Measurements from ENCODE around the gene AMTN.
"Not testable (repeated sequence)": the region's sequence is repeated elsewhere in the genome, so short reads cannot be mapped to it uniquely, and the experiment has no call there.

Gene AMTN

DNA sequence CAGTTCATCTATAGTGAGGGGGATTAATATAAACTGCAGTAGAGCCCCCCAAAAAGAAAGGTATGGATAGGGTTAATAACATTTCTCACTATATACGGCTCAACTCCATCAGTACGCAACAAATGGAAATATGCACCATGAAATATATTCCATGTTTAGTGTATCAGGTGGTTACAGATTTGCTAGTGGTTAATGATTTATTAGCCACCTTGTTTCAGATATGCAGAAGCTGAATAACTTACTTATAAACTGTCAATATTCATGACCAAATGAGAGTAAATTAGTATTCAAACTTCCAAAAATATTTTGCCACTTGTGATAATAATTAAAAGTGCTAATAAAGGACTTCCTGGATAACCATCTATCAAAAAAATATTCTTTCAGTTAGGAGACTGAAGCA is 14.8 kb downstream of the AMTN start:
- TF ChIP-seq ZFX (IDR thresholded peaks at IDR 0.05; ENCODE audit: borderline replicate concordance), result no peak
- TF ChIP-seq, protein P1, sequence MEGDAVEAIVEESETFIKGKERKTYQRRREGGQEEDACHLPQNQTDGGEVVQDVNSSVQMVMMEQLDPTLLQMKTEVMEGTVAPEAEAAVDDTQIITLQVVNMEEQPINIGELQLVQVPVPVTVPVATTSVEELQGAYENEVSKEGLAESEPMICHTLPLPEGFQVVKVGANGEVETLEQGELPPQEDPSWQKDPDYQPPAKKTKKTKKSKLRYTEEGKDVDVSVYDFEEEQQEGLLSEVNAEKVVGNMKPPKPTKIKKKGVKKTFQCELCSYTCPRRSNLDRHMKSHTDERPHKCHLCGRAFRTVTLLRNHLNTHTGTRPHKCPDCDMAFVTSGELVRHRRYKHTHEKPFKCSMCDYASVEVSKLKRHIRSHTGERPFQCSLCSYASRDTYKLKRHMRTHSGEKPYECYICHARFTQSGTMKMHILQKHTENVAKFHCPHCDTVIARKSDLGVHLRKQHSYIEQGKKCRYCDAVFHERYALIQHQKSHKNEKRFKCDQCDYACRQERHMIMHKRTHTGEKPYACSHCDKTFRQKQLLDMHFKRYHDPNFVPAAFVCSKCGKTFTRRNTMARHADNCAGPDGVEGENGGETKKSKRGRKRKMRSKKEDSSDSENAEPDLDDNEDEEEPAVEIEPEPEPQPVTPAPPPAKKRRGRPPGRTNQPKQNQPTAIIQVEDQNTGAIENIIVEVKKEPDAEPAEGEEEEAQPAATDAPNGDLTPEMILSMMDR (IDR thresholded peaks at IDR 0.05), result no peak
- H3K27ac ChIP-seq, result no peak overlapping the region

DNA sequence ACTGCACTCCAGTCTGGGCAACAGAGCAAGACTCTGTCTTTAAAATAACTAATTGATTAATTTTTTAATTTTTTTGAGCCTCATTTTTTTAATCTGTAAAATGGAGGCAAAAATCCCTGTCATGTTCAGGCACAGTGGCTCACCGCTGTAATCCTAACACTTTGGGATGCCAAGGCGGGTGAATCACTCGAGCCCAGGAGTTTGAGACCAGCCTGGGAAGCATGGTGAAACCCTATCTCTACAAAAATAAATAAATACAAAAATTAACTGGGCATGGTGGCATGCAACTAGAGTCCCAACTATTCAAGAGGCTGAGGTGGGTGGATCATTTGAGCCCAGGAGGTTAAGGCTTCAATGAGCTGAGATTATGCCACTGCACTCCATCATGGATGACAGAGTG is 15.4 kb downstream of the AMTN start:
- H3K27ac ChIP-seq, result no peak overlapping the region
- TF ChIP-seq, protein P1 (IDR thresholded peaks at IDR 0.05), result no peak
- no peak for TF ChIP-seq ZFX (IDR thresholded peaks at IDR 0.05; ENCODE audit: borderline replicate concordance)

DNA sequence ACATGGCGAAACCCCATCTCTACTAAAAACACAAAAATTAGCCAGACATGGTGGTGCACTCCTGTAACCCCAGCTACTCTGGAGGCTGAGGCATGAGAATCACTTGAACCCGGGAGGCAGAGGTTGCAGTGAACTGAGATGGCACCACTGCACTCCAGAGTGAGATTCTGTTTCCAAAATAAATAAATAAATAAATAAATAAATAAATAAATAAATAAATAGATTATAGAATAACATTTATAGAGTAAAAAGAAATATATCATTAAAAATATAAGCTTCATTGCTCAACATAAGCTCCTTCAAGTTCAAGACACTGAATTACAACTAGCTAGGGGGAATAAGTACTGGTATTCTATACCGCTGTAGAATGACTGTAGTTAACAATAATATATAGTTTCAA is 16.5 kb downstream of the AMTN start:
- not testable (repeated sequence) for H3K27ac ChIP-seq

DNA sequence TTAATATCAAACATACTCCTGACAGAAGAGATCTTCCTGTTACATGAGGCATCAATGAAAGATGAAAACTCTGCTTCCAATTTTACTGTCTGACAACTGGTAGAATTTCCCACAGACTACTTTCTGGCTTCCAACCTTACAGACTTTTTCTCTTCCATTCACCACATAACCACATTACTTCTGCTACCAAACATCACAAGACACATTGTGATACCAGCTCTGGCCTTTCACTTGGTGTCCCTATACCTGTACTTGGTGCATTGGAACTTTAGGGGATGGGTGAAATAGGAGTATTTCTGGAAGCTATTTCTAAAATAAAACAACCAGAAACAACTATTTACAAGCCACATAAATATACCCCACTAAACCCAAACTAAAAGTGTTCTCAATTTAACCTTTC is 20.5 kb downstream of the AMTN start:
- H3K27ac ChIP-seq, result no peak overlapping the region
- TF ChIP-seq, protein P1 (IDR thresholded peaks at IDR 0.05), result no peak
- TF ChIP-seq ZFX (IDR thresholded peaks at IDR 0.05; ENCODE audit: borderline replicate concordance), result no peak

DNA sequence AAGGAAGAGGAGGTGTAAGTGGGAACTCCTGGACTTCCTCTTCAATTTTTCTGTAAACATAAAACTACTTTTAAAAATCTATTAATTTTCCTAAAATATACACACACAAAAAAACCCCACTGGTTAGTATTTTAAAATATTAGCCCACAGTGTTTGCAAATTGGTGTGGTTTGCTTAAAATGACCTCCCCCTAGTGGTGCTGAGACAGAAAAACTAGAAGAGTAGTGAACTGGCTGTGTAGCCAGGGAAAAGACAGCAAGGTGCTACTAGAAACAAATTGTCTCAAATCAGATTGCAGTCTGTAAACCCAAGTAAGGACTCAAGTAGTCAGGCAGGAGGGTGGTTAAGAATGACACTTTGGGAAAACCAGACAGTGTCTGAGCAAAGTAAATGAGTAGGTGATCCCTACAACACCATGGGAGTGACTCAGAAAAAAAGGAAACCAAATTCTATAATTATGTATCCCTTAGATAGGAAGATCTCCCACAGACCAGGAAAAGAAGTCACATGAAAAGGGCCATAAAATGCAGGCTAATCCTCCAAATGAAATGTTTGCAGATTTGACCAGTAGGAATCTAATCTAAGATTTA is 26.0 kb downstream of the AMTN start:
- TF ChIP-seq ZFX (IDR thresholded peaks at IDR 0.05; ENCODE audit: borderline replicate concordance), result no peak
- TF ChIP-seq, protein P1 (IDR thresholded peaks at IDR 0.05), result peak; percentile 81
- no peak overlapping the region for H3K27ac ChIP-seq

DNA sequence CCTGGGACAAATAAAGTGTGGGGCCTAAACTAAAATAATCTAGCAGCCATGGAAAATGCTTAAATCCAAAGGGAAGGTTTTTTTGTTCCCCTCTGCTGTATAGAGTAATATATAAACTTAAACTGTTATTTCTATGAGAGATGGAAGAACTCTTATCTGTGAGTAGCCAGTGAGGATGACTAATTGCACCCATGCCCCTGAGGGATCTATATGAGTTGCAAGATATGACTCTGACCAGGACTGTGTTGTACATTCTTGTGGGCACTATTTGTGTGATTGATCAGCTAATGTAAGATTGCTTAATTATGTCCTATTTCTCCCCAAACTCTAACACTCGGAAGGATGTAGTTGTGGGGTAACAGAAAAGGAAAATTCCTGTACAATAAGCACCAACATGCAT is 38.5 kb downstream of the AMTN start:
- no peak overlapping the region for H3K27ac ChIP-seq
- TF ChIP-seq, protein P1 (IDR thresholded peaks at IDR 0.05), result no peak
- TF ChIP-seq ZFX (IDR thresholded peaks at IDR 0.05; ENCODE audit: borderline replicate concordance), result no peak

DNA sequence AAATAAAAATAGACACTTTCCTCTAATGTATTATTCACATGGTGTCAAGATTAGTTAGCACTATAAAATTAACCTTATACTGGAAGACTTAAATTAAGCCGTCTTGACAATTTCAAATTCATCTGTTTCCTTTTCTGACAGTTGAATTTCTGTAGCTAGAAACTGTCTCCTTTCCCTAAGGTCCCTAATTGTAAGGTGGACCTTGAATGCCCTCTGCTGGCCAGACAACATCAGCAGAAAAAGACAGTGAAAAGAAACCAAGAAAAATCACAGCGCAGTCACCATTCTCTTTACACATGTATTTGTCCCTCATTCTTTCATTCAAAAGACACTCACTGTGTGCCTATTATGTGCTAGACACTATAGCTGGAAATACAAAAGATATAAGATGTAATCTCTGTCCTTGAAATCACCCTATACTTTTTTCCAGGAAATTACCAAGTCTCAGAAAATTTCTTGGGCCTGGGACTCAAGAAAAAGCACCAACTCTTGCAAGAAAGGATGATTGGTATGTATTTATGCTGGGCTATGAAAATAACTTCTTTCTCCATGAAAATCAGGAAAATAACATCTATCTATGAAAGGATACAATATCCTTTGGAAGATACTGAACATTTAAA is 41.0 kb downstream of the AMTN start:
- TF ChIP-seq, protein P1 (IDR thresholded peaks at IDR 0.05), result peak; percentile 88
- TF ChIP-seq ZFX (IDR thresholded peaks at IDR 0.05; ENCODE audit: borderline replicate concordance), result no peak
- no peak overlapping the region for H3K27ac ChIP-seq

DNA sequence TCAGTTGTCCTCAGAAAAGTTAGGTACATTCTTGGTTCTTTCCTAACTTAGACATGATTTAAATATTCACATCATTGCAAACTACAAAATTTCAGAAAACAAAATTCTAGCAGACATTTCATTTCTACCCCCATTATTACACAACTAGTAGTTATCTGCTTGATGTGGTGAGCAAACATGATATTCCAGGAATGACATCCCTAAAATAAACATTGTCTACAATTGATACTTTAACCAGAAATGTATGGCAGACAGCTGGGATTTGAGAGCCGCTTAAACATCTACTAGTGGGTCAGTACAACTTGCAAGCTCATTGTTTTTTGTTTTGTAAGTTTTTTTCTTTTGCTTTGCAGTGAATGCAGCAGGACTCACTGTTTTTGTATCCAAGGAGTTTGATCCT is 41.6 kb downstream of the AMTN start:
- TF ChIP-seq ZFX (IDR thresholded peaks at IDR 0.05; ENCODE audit: borderline replicate concordance), result no peak
- TF ChIP-seq, protein P1 (IDR thresholded peaks at IDR 0.05), result no peak
- H3K27ac ChIP-seq, result no peak overlapping the region
